Right lobe of liver (tissue), 6 donors: Measurements from ENCODE around the gene C19orf85. TPM values are rescaled to one million over a fixed set of nuclear protein-coding genes. Genes with fewer than 3 reads are reported as not detected.
A peak's percentile ranks its signal among the peaks of the same experiment; 100 is the strongest.

Experiments used
- ATAC-seq, 4 donors: fragments of 200-7000 bp; cut with Tn5 transposase; one replicate each; pipeline ENCODE4 v1.9.1; 2020; ENCODE audit warnings: mild to moderate bottlenecking in 4 of 4, moderate library complexity in 4 of 4
- DNase-seq, 3 donors: peaks; one replicate each; pipeline ENCODE4 v3.0.0-alpha.2; 2020
- H3K27ac ChIP-seq, 3 donors: fragments of 200-600 bp; one replicate each; pipeline ENCODE4 v1.8.0; 2022
- H3K27me3 ChIP-seq, 2 donors: fragments of 200-600 bp; one replicate each; pipeline ENCODE4 v1.8.0; 2022
- H3K36me3 ChIP-seq, 4 donors: fragments of 200-600 bp; sonication (generic) in 1 of 4; one replicate each; pipeline versions ENCODE4 v1.5.1 to v1.8.0; 2017 to 2022; ENCODE audit warnings: control low read depth in 1 of 4
- H3K4me1 ChIP-seq, 4 donors: fragments of 200-600 bp; sonication (generic) in 1 of 4; one replicate each; pipeline versions ENCODE4 v1.5.1 to v1.8.0; 2017 to 2022; ENCODE audit warnings: control low read depth in 1 of 4
- H3K4me3 ChIP-seq, 3 donors: fragments of 200-600 bp; one replicate each; pipeline ENCODE4 v1.8.0; 2022
- H3K9me3 ChIP-seq, 4 donors: fragments of 200-600 bp; sonication (generic) in 1 of 4; one replicate each; pipeline versions ENCODE4 v1.5.1 to v1.8.0; 2017 to 2022; ENCODE audit warnings: control low read depth in 1 of 4
- CTCF ChIP-seq, 4 donors: fragments of 200-600 bp in 3 of 4; fragments of 450-650 bp in 1 of 4; IDR thresholded peaks; one replicate each; pipeline versions ENCODE4 v1.5.1 to v1.8.0; 2016 to 2022; ENCODE audit warnings: antibody characterized with exemption in 4 of 4, mild to moderate bottlenecking in 2 of 4
- POLR2A ChIP-seq: fragments of 450-650 bp; IDR thresholded peaks from one replicate; pipeline ENCODE4 v1.6.1; 2017; ENCODE audit warnings: antibody characterized with exemption, mild to moderate bottlenecking
- WGBS: methylation state at CpG from one replicate; pipeline ENCODE4 v1.1.6; 2018; ENCODE audit warnings: low coverage, low lambda C conversion rate; ENCODE audit not compliant: insufficient coverage; ENCODE audit errors: missing lambda C conversion rate; 5-methylcytosine and 5-hydroxymethylcytosine counted together
- intact Hi-C, 2 donors: fragments of 100-400 bp; cut with DNase I; formaldehyde crosslinking; loops; one replicate each; pipeline versions ENCODE4 v1.11.2 to v1.14.1; 2022
- total RNA-seq, 6 experiments: library from RNA; depleted of rRNA in 2 of 6; stranded (reverse); fragments of >200 nt in 2 of 6; fragmentation: NEBNext Ultra II Directional in 3 of 6; extraction: Animal tissue kit (Norgen Biotek cat#: 25700) in 3 of 6; gene quantifications; one replicate each; pipeline versions ENCODE4 v1.1.0 to v1.2.4, GENCODE V29; 2016 to 2023
- donor health status: DM: no; HTN: yes; CAD: no.
- donor health status: DM: no; HTN: no; CAD: no.
- donor health status: DM: no; HTN: no; CAD: no.
- donor health status: DM: no; HTN: yes; CAD: no.
- donor health status: DM: no; HTN: yes; CAD: no.

The C19orf85 gene
- total RNA-seq, 6 experiments from 2014 or later: not detected

GRCh38 chr19:55447421-55448174 is 17.0 kb downstream of the C19orf85 start:
- H3K27ac ChIP-seq: no peak overlapping the region
- no peaks in the 10 kb centered on the region for H3K27me3 ChIP-seq
- no peaks in the 10 kb centered on the region for H3K4me1 ChIP-seq
- DNase-seq (no peak), ATAC-seq (peak; percentile 29 to 59 (median 42))
- intact Hi-C loops: no loop called here
- TF ChIP-seq POLR2A (no peak), CTCF (IDR thresholded peaks at IDR 0.05) (no peak)
- 43% methylated on average over 2 of the region's 16 CpGs for WGBS
- H3K4me3 ChIP-seq: no peak overlapping the region
- H3K36me3 ChIP-seq: no peaks in the 10 kb centered on the region
- H3K9me3 ChIP-seq: no peaks in the 10 kb centered on the region

GRCh38 chr19:55446060-55446459 is 18.5 kb downstream of the C19orf85 start:
- 48% methylated on average over 8 of the region's 8 CpGs for WGBS
- intact Hi-C loops: no loop called here
- DNase-seq: no peak
- H3K4me1 ChIP-seq: no peaks in the 10 kb centered on the region
- no peak overlapping the region for H3K27ac ChIP-seq
- no peaks in the 10 kb centered on the region for H3K9me3 ChIP-seq
- H3K4me3 ChIP-seq: no peak overlapping the region
- H3K27me3 ChIP-seq: no peaks in the 10 kb centered on the region
- TF ChIP-seq CTCF (IDR thresholded peaks at IDR 0.05): no peak
- TF ChIP-seq POLR2A: no peak
- no peak for ATAC-seq
- H3K36me3 ChIP-seq: no peaks in the 10 kb centered on the region

- no peak for TF ChIP-seq CTCF (IDR thresholded peaks at IDR 0.05)
- no peak overlapping the region for H3K27ac ChIP-seq
- H3K4me3 ChIP-seq: no peak overlapping the region
- no peaks in the 10 kb centered on the region for H3K9me3 ChIP-seq
- peaks cover 0 to 10% of the 10 kb centered on the region in 2 donors for H3K27me3 ChIP-seq
- no peaks in the 10 kb centered on the region for H3K4me1 ChIP-seq
- ATAC-seq: no peak
- DNase-seq: peak in 1 of 3 donors; percentile 33
- WGBS: 24% methylated on average over 7 of the region's 11 CpGs
- no peaks in the 10 kb centered on the region for H3K36me3 ChIP-seq
- intact Hi-C loops: no loop called here
Observed at GRCh38 chr19:55444646-55445045, 19.9 kb downstream of the C19orf85 start.

GRCh38 chr19:55443824-55444480 is 20.6 kb downstream of the C19orf85 start:
- H3K27me3 ChIP-seq: peaks cover 0 to 10% of the 10 kb centered on the region in 2 donors
- DNase-seq (no peak), ATAC-seq (no peak)
- H3K36me3 ChIP-seq: no peaks in the 10 kb centered on the region
- intact Hi-C loops: no loop called here
- H3K9me3 ChIP-seq: no peaks in the 10 kb centered on the region
- TF ChIP-seq CTCF (IDR thresholded peaks at IDR 0.05) (no peak), POLR2A (no peak)
- H3K4me3 ChIP-seq: no peak overlapping the region
- H3K27ac ChIP-seq: no peak overlapping the region
- WGBS: 25% methylated on average over 18 of the region's 18 CpGs
- H3K4me1 ChIP-seq: no peaks in the 10 kb centered on the region
